Measurements from ENCODE around the gene TRIM66. TPM values are rescaled to one million over a fixed set of nuclear protein-coding genes. Genes with fewer than 3 reads are reported as not detected.

The TRIM66 gene
- total RNA-seq, 4 donors from 2014 or later: 11.7 to 19.7 (median 14.3) TPM

- WGBS, 2 donors (ENCODE audit: low coverage in 1 of 2): 69 to 100% methylated on average over 1 to 7 of the region's 7 CpGs
- Histone ChIP-seq H3K9me3 (no peaks in the 10 kb centered on the region), H3K4me1 (peaks cover 35 to 82% (median 54%) of the 10 kb centered on the region in 4 donors), H3K36me3 (no peaks in the 10 kb centered on the region), H3K4me3 (no peak overlapping the region), H3K27me3 (no peaks in the 10 kb centered on the region), H3K27ac (peak overlapping the region; percentile 81 to 93 (median 90))
- DNase-seq: no peak
- TF ChIP-seq, protein P1, sequence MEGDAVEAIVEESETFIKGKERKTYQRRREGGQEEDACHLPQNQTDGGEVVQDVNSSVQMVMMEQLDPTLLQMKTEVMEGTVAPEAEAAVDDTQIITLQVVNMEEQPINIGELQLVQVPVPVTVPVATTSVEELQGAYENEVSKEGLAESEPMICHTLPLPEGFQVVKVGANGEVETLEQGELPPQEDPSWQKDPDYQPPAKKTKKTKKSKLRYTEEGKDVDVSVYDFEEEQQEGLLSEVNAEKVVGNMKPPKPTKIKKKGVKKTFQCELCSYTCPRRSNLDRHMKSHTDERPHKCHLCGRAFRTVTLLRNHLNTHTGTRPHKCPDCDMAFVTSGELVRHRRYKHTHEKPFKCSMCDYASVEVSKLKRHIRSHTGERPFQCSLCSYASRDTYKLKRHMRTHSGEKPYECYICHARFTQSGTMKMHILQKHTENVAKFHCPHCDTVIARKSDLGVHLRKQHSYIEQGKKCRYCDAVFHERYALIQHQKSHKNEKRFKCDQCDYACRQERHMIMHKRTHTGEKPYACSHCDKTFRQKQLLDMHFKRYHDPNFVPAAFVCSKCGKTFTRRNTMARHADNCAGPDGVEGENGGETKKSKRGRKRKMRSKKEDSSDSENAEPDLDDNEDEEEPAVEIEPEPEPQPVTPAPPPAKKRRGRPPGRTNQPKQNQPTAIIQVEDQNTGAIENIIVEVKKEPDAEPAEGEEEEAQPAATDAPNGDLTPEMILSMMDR (IDR thresholded peaks at IDR 0.05): no peak
- TF ChIP-seq POLR2AphosphoS5 (IDR thresholded peaks at IDR 0.05) (no peak), POLR2A (IDR thresholded peaks at IDR 0.05) (no peak)
- intact Hi-C loops (cut with DNase I; ENCODE audit: low total_unique reads) (no loop called here), in situ Hi-C loops (cut with MboI; ENCODE audit: low pct_ligation_motif_present in 1 of 4, low pct_unique_long_range_greater_than_20kb in 1 of 4, low sequenced_read_pairs in 3 of 4) (no loop called here)
These were observed 42.2 kb upstream of the TRIM66 start for GRCh38 chr11:8724682-8725081.

DNA sequence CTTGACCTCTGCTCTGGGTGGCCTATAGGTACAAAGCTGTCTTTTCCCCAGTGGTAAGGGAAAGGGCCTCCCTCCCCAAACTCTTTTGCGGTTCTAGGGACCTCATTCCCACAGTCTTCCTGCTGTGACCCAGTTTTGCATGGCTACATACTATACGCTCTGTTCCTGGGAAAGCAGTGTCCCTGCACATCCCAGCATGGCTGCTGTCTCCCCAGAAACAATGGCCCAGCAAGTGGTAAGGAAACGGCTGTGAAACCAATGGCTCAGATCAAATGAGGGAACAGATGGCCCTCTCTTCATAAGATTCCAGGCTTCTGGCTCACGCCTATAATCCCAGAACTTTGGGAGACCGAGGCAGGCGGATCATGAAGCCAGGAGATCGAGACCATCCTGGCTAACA is 41.2 kb upstream of the TRIM66 start:
- WGBS, 2 donors (ENCODE audit: low coverage in 1 of 2): 92 to 100% methylated on average over 1 to 7 of the region's 7 CpGs
- Histone ChIP-seq H3K4me3 (no peak overlapping the region), H3K9me3 (no peaks in the 10 kb centered on the region), H3K4me1 (peaks cover 41 to 81% (median 59%) of the 10 kb centered on the region in 4 donors), H3K36me3 (no peaks in the 10 kb centered on the region), H3K27me3 (no peaks in the 10 kb centered on the region), H3K27ac (peak overlapping the region; percentile 81 to 93 (median 90))
- DNase-seq: no peak
- TF ChIP-seq POLR2A (IDR thresholded peaks at IDR 0.05) (no peak), EP300 (IDR thresholded peaks at IDR 0.05; ENCODE audit: low read depth) (no peak), POLR2AphosphoS5 (IDR thresholded peaks at IDR 0.05) (no peak)
- TF ChIP-seq, protein P1 (IDR thresholded peaks at IDR 0.05): no peak
- in situ Hi-C loops (cut with MboI; ENCODE audit: low pct_ligation_motif_present in 1 of 4, low pct_unique_long_range_greater_than_20kb in 1 of 4, low sequenced_read_pairs in 3 of 4): no loop called here
- intact Hi-C loops (cut with DNase I; ENCODE audit: low total_unique reads): no loop called here

DNA sequence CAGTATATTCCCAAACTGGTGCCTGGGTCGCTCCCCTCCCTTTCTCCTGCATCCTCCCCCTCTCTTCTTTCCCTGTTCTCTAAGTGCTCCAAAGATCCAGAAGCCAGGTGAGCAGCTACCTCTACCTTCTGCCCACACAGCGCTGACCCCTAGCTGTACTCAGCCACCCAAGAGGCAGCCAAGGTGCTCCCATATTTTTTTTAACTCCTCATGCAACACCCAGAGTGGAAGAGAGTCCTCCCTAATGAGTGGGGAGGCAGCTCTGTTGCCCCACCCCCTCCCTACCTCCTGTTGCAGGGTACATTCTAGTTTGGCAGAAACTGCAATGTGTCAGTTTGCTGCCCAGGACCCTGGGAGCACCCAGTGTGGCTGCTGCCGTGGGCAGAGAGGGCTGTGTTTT is 40.3 kb upstream of the TRIM66 start:
- Histone ChIP-seq H3K36me3 (no peaks in the 10 kb centered on the region), H3K27ac (peak overlapping the region; percentile 81 to 93 (median 90)), H3K4me3 (no peak overlapping the region), H3K4me1 (peaks cover 48 to 80% (median 64%) of the 10 kb centered on the region in 4 donors), H3K9me3 (no peaks in the 10 kb centered on the region), H3K27me3 (no peaks in the 10 kb centered on the region)
- in situ Hi-C loops (cut with MboI; ENCODE audit: low pct_ligation_motif_present in 1 of 4, low pct_unique_long_range_greater_than_20kb in 1 of 4, low sequenced_read_pairs in 3 of 4): no loop called here
- 80% methylated on average over 3 of the region's 3 CpGs; no CpG with 5 or more reads in 1 of the 2 donors for WGBS, 2 donors (ENCODE audit: low coverage in 1 of 2)
- DNase-seq: no peak
- intact Hi-C loops (cut with DNase I; ENCODE audit: low total_unique reads): no loop called here
- TF ChIP-seq EP300 (IDR thresholded peaks at IDR 0.05; ENCODE audit: low read depth) (no peak), POLR2AphosphoS5 (IDR thresholded peaks at IDR 0.05) (no peak), POLR2A (IDR thresholded peaks at IDR 0.05) (no peak)
- TF ChIP-seq, protein P1 (IDR thresholded peaks at IDR 0.05): no peak

DNA sequence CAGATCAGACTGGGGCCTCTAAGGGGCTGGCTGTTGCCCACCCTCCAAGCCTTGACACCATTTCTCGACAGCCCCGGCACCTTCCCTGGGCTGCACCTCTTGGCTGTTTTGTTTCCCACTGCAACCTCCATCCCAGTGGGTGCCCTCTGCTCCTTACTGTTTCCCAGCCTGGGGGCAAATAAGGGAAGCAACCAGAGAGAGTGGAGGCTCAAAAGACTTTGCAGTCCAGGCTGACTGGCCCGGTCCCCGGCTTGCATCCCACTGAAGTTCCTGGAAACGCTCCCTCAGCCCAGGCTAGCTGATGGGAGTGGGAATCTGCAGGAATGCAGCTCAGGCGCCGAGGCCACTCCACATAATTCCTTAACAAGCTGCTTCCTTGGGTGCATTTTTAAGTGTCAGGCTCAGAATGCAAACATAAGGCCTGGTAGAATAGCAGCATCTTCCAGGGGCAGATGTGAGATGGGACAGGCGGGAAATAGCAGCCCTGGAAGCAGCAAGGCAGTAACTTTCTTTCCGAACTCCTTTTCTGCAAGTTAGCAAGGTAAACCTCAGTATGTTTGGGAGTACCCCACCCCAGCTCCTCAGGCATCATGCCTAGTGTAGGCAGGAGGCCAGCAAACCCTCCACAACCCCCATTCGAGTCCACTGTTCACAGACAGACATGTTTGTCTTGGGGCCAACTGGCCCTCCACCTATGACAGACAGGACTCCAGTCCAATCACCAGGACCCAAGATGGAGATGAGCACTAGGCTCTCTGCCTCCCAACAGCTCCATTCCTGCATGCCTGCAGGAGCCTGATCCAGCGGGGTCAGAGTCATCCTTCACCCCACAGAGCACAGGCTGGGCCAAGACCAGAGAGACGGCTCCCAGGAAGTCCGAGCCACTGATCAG is 39.4 kb upstream of the TRIM66 start:
- in situ Hi-C loops (cut with MboI; ENCODE audit: low pct_ligation_motif_present in 1 of 4, low pct_unique_long_range_greater_than_20kb in 1 of 4, low sequenced_read_pairs in 3 of 4): no loop called here
- Histone ChIP-seq H3K27ac (peak overlapping the region; percentile 81 to 93 (median 90)), H3K27me3 (no peaks in the 10 kb centered on the region), H3K4me3 (no peak overlapping the region), H3K4me1 (peaks cover 52 to 80% (median 63%) of the 10 kb centered on the region in 4 donors), H3K9me3 (no peaks in the 10 kb centered on the region), H3K36me3 (no peaks in the 10 kb centered on the region)
- peak; percentile 17 for DNase-seq
- intact Hi-C loops (cut with DNase I; ENCODE audit: low total_unique reads): no loop called here
- TF ChIP-seq, protein P1 (IDR thresholded peaks at IDR 0.05): no peak
- TF ChIP-seq POLR2A (IDR thresholded peaks at IDR 0.05) (no peak), EP300 (IDR thresholded peaks at IDR 0.05; ENCODE audit: low read depth) (no peak), POLR2AphosphoS5 (IDR thresholded peaks at IDR 0.05) (no peak)
- WGBS, 2 donors (ENCODE audit: low coverage in 1 of 2): 48% methylated on average over 13 of the region's 13 CpGs; no CpG with 5 or more reads in 1 of the 2 donors
